CD4-positive, alpha-beta T cell treated with Interleukin-10 for 1 hour (primary cell): ENCODE data around the gene NFIB.

Source experiments
- DNase-seq: peaks from one replicate; pipeline ENCODE4 v3.0.0-alpha.2; 2020

The NFIB gene

GRCh38 chr9:14303100-14303499, 10.8 kb downstream of the NFIB start:
- no peak for DNase-seq

DNA sequence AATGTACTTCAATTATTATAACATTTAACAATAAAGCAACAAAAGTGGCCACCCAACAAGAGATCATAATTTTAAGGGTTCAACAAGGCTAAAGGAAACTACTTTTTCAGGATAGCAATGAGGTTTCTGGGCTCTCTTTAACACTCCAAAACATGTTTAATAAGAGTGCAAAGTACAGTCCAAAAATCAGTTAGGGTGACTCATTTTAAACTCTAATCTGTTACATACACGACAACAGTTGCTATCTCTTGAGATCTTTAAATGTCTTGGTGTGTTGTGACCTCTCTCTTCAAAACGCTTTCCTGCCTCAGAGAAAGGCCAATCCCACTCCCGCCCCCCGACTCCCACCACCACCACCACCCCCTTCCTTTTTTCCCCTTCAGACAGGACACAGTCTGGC, 11.5 kb downstream of the NFIB start:
- DNase-seq, result no peak

GRCh38 chr9:14301583-14302021, 12.3 kb downstream of the NFIB start:
- no peak for DNase-seq

DNA sequence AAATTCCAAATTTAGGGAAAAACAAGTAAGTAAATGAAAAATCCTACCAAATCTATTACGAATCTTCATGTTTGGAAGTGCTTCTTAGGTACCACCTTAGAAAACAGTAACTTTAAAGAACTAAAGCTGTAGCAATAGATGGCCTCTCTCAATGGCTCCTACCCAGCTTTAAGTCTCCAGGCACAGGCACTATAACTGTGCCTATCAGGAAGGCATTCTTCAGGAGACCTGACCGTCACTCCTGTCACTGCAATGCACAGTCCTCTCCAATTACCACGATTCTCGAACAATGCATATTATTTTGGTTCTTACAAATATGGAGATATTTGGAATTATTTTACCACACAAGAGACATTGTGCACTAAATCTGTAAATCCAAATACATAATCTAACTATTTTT, 12.9 kb downstream of the NFIB start:
- DNase-seq, result no peak

DNA sequence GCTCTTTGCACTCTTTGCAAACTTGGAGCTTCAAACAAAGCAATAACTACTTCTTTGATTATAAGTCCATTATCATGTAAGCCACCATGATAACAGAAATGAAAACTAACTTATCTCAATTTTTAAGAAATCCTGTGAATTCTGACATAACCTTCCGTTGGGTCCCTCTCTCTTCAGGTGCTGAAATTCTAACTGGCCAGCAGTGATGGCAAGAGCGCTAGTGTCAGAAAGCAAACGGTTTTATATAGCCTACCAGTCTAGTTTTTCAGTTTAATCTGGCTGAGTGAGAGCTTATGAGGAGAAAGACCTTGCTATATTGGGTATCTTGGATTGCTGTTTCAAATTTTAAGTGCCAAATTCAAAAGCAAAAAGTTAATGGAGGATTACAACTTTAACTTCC, 13.4 kb downstream of the NFIB start:
- DNase-seq, result no peak

GRCh38 chr9:14300040-14300439, 13.9 kb downstream of the NFIB start:
- DNase-seq, result no peak

DNA sequence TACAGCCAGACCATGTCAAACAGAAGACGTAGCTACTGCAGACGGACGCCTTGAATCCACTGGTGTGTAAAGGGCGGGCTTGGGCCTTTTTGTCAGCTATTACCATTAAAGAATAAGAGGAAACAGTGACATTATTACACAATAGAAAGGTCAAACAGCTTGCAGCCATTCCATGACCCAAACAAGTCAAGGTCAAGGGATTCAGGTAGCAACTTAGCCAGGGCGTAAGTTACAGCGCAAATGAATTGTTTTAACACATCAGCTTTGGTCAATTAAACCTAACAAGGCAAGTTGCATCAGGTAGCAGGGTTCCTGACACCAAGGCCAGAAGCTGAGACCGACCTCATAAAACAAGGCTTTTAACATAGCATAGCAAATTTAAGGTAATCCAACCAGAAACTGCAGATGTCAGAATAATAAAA, 15.3 kb downstream of the NFIB start:
- DNase-seq, result no peak

- DNase-seq, result no peak
Measured at GRCh38 chr9:14296495-14297113, 17.3 kb downstream of the NFIB start.

DNA sequence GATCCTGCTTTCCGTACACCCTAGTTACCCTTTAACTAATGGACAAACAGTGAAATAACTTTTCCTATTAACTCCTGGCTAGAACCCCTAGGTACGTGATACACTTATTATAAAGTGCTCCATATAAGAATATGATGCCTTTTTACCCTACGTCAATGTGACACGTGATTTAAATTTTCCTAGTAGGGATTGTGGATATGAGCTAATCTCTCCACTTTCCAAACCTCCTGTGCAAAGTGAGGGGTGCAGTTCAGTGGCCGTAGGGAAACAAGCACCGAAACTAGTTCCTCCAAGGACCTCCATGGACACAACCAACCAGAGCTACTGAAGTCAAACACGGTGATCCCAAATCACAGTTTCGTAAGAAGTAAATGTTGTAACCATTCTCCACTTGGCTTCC, 19.3 kb downstream of the NFIB start:
- DNase-seq, result no peak

DNA sequence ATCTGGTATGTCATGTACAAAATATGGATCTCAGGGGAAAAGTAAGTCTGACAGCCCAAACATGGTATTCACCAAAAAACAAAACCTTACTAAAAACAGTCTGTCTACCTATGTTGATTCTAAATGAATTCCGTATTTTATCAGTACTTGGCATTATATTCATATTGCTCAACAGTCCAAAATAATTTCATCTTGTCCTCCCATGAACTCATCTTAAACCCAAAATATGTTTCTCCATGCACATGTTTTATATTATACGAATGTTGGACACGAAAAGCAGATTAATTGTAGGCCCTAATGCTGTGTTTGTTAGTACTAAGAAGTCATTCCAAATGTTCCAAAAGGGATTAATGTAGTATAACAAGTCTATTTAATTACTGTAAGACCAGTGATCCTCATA, 20.1 kb downstream of the NFIB start:
- DNase-seq, result no peak

DNA sequence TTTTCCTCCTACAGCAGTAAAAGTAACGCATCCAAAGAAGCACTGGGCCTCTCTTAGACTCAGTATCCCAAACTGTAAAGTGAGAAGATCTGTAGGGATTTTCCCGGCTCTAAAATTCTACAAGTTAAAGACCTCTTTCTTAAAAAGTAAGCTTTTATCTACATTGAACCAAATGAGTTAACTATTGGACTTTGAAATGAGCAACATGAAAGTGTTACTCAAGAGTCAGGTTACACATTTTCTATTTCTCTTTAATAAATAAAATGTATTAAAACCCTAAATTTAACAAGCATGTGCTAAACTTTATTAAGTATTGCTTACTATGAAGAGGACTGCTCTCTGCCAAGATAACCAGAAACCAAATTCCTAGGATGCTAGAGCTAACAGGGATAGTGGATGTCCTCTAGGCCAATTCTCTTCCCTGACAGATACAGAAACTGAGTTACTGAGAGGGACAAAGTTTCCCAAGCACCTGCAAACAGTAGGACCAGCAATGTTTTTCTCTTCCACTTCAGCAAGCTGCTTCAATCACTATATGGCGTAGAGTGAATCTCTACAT, 21.7 kb downstream of the NFIB start:
- DNase-seq, result no peak

DNA sequence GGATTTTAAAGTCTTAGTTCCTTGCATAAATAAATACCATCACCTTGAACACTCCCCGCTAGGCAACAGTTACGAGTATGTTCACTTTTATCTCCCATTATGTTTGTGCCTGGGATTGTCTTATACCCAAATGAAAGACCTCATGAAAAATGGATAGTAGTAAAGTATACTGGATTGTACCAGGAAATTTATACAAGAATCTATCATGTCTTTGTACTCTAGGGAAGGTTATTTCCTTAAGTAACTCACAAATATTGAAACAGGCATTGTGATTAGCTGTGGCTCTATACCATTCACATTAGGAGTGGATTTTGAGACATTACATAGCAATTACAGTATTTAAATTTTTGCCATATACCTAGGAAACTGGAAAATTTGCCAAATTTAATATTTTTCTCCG, 24.0 kb downstream of the NFIB start:
- DNase-seq, result no peak

DNA sequence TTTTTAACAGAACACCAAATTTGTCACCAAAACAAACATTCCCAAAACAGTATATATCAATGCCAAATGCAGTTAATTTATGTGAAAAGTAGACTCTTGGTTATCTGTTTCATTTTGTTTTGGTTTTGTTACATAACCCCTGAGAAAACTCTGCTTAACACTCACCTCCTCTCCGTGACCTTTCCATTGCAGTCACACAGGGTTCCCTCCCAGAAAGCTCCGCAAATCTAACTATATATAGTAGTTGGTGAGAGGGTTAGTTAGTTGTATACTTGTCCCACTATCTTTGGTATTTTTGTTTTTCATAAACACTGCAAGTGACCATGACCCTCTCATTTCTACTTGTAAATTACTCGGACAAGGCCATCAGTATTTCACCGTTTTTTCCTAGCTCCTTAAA, 25.5 kb downstream of the NFIB start:
- DNase-seq, result no peak

DNA sequence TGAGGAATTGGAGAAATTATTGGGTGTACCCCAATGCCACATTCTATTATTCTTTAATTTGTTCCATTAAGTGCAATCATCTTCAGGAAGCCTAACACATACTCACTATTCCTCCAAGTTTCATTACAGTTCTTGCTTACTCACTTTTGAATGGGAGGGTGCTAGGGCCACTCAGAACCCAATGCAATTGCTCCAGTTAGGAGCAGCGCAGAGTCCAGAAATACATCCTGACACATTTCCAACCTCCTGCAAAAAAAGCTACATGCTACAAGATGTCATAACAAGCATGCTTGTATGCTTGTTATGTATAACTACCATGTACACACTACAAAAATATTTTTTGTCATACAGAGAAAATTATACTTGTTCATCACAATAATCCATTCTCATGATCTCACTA, 27.8 kb downstream of the NFIB start:
- DNase-seq, result no peak

DNA sequence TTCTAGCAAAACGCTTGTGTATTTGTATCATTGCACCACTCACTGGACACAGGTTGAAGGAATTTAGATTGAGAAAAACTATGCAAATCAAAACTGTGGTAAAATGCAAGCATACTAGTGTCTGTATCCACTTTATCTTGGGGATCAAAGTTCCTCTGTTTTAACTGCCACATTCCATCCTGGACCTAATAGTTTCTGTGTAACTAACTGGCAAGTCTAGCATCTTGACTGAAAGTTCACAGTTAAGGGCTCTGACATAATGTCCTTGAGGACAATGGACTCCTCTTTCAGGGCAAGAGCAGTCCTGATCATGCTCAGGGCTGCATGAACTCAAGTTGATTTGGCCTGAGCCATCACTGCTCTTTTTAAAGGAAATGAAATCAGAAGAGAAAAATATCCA, 30.7 kb downstream of the NFIB start:
- no peak for DNase-seq

DNA sequence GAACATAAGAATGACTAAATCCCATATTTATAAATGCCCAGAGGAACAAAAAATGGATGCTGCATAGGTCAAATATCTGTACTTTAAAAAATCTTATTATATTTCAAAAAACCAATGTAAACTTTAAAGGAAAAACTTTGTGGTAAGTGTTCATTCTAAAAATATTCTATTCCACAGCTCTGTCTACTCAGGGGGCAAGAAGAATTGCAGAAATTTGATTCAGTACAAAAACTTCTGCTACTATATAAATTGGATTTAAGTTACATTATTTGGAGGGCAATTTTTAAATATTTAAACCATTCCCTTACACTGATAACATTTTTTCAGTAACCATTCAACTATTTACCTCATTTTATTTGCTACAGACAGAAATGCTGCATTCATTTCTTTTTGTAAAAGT, 32.1 kb downstream of the NFIB start:
- no peak for DNase-seq

DNA sequence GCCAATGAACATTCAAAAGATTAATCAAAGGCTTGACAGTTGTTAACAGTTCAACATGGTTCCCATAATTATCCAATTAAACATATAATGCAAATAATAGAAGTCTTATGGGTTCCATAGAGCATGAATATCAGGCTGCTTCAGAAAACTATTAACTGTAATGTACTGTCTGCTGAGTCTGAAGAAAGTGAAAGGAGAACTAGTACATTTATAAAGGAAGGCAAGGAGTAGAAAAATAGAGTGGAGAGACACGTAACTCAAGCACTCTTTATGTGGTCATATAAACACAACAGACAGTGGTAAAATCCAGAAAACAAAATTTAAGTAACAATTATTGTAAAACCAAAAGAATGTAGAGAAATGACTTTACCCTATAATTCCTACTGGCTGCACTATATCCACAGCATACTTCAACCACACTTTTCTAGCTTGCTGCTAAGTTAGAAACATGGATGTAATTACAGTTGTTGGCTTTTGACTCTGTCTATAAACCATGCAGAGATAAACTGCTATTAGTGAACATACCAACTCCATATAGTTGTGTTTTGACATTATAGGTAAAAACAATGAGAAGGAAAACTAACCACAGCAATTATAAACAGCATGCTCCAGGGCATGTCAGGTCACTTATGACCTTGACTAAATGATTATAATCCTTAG, 32.7 kb downstream of the NFIB start:
- DNase-seq, result no peak

DNA sequence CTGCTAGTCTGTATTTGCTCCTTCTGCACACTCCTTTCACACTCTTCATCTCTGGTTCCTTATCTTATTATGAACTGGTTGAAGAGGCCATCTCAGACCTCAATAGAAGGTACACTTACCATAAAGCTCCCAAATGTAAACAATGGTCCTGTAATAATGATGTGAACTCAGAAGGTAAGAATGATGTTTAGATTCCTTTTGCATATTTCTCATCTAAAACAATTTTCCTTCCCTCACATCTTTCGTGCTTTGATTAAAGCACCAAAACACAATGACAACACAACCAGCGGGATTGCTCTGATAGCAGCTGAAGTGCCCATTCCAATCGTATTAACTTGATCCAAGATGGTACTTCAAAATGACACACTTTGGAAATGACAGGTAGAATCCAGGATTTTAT, 34.3 kb downstream of the NFIB start:
- DNase-seq, result no peak

DNA sequence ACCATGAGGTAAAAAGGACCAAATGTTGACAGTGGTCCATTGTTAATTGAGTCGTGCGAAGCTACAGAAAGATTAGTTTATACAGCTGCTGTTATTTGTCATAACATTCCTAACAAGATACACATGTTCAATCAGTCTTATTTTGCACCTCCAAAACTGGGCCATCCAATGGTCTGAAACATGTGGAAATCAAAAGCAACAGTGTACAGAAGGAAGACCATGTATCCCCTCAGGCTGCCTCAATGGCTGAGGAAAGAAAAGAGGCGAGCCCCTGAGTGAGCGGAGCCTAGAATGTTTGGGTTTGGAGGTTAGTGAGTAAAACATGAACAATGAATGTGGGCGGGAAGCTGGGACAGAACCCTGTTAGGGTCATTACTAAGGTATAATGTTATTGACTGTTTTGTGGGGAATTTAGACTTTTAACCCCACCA, 35.6 kb downstream of the NFIB start:
- no peak for DNase-seq

GRCh38 chr9:14277761-14278160, 36.2 kb downstream of the NFIB start:
- DNase-seq, result no peak

- no peak for DNase-seq
Measured at GRCh38 chr9:14277244-14277643, 36.7 kb downstream of the NFIB start.

- DNase-seq, result no peak
Measured at GRCh38 chr9:14275331-14275730, 38.6 kb downstream of the NFIB start.

- DNase-seq, result no peak
Measured at GRCh38 chr9:14273696-14274121, 40.2 kb downstream of the NFIB start.

DNA sequence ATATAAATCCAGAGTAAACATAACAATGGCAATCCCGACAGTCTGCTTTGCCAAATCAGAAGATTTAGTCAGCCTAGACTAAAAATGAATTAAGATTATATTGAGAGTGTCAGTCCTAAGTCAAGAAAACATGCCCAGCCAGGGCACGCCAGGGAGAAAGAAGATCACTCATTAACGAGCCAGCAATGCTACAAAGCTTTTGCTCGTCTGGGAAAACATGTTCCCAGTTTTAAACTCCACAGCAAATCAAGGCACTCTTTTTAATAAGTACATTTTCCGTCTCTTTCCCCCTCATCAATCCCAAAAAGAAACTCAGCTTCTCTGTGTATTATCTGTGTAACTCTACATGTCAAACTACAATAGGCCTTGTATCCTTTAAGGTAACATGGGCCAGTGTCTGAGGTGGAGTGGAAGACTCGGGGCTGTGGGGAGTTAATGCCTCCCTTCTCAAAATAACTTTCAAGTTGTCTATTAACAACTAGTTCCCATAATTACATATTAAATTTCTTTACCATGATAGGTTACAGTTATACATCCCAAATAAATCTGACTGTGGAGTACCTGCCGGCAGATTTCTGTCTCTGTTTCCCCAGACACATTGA, 40.9 kb downstream of the NFIB start:
- DNase-seq, result no peak
